ENCODE results near the gene DNAJB1.
A peak's percentile ranks its signal among the peaks of the same experiment; 100 is the strongest.

DNAJB1 gene

DNA sequence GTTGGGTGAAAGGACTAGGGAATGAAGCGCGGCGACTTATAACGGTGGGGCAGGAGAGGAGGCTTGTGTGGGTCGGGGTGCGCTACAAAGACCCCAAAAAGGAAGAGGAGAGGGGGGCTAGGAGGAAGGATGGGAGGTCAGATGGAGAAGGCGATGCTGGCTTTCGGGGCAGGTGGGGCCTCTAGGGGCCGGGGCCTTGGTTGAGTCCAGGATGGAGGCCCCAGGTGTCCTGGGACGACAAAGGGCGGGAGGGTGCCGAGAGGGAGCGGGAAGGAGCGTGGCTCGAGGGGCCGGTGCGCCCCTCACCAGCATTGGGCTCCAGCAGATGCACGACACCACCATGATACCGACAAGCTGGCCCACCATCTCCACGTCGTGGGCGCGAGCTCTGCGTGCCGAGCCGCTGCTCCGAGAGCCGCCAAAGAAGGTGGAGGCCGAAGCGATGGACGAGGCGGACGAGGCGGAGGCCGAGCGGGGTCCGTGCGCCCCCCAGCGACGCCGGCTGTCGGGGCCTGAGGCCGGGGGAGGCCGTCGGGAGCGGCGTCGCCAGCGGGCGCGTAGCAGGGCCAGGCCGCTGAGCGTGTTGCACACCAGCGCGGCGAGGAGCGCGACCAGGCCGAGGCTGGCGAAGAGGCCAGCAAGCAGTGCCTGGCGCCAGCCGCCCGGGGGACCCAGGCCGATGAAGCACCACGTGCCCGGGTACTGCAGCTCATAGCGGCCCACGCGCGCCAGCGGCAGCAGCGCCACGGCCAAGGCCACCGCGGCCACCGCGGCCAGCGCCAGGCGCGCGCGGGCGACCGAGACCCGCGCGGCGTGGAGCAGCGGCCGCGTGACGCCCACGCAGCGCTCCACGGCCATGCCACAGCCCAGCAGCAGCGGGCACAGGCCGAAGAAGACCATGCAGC is 44.9 kb downstream of the DNAJB1 start:
- no peak for DNase-seq (ENCODE audit: low read depth in 2 of 2)

DNA sequence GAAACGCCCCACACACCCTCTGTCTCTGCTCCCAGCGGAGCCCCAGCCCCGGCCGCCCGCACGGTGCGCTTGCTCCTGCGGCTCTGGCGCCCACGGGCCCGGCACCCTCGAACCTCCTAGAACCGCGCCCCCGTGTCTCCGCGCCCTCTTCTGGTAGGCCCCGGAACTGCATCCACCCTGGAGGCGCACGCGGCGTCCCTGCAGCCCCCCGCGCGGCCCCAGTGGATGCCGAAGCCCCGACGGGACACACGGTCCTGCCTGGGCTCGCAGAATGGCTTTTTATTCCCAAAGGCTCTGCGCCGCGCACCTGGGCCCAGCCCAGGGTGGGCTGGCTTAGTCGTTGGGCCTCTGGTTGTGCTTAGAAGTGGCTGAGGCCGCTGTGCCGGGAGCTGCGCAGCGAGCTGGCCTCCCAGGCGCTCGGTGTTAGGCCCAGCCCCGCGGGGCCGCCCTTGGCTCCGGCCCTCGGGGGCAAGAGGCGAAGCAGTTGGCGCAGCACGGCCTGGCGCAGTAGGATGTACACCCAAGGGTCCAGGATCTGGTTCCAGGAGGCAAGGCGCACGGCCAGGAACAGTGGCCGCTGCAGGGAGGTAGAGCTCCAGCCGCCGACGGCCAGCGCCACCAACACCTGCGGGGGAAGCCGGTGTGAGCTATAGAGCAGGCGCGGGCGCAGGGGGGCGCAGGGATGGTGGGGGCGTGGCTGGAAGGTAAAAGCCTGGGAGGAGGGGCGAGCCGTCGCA is 45.8 kb downstream of the DNAJB1 start:
- DNase-seq (ENCODE audit: low read depth in 2 of 2), result peak; percentile 81 to 85

DNA sequence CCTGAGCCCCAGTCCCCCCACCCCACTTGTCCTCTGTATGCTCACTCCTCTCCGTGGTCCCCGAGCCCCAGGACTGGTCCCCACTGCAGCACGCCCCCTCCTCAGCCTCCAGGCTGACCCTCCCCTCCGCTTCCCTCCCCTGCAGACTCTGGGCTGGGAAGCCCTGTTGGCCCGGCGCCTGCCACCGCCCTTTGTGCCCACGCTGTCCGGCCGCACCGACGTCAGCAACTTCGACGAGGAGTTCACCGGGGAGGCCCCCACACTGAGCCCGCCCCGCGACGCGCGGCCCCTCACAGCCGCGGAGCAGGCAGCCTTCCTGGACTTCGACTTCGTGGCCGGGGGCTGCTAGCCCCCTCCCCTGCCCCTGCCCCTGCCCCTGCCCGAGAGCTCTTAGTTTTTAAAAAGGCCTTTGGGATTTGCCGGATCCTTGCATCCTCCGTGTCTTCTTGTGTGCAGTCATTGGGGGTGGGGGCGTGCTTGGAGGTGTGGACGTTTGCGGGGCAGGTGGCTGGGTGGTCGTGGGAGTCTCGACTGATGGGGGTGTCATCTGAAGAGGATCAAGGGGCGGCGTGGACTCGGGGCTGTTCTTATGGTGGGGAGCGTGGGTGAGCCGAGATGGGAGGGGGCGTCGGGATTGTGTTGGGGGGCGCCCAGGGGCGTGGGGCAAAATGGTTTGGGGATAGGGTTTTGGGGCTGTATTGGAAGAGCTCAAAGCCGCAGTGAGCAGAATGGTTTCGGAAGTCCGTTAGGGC is 46.6 kb downstream of the DNAJB1 start:
- DNase-seq (ENCODE audit: low read depth in 2 of 2), result no peak

DNA sequence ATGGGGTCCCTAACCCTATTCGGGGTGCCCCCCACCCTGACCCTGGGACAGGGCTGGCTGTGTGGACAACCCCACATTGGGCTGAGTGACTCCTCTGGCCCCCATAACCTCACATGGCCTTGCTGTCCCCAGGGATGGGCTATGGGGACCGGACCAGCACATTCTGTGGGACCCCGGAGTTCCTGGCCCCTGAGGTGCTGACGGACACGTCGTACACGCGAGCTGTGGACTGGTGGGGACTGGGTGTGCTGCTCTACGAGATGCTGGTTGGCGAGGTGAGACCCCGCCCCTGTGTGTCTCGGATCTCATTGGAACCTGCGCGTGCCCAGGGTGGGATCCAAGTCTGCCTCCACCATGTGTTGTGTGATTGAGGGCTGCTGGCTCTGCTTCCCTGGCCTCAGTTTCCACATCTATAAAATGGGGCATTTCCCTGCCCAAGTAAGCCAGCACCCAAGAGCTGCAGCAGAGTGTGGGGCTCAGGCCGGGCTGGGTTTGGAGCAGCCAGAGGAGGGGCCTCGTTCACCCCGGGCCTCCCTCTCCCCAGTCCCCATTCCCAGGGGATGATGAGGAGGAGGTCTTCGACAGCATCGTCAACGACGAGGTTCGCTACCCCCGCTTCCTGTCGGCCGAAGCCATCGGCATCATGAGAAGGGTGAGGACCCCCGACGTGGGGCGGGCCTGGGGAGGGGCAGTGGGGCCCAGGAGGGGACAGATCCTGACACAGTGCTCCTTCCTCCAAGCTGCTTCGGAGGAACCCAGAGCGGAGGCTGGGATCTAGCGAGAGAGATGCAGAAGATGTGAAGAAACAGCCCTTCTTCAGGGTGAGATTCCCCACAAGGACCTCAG is 47.9 kb downstream of the DNAJB1 start:
- no peak for DNase-seq (ENCODE audit: low read depth in 2 of 2)

DNA sequence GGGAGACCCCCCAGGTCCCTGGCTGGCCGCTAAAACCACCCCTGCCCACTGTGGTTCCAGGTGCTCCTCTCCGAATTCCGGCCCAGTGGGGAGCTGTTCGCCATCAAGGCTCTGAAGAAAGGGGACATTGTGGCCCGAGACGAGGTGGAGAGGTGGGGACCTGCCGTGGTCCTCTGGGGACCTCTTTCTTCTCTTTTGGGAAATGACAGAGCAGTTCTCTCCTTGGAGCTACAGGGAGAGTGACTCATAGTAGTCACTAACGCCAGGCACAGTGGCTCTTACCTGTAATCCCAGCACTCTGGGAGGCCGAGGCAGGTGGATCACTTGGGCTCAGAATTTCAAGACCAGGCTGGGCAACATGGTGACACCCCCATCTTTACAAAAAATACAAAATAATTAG is 50.4 kb downstream of the DNAJB1 start:
- DNase-seq (ENCODE audit: low read depth in 2 of 2), result no peak

DNA sequence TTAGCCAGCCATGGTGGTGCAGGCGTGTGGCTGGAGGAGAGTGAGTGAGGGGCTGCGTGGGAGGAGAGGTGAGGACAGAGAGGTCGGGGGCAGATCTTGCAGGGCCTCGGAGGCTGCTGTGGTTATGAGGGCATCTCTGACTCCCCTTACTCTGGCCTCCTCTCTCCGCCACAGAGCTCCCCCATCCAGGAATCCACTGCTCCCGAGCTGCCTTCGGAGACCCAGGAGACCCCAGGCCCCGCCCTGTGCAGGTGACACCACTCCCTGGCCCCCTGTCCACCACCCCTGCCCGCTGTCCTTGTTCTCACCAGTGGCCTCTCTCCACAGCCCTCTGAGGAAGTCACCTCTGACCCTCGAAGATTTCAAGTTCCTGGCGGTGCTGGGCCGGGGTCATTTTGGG is 50.8 kb downstream of the DNAJB1 start:
- DNase-seq (ENCODE audit: low read depth in 2 of 2), result no peak
